HEK293 (cell line): ENCODE data around the gene TFR2.

ENCODE experiments used
- GFI1B ChIP-seq: fragments of 450-650 bp; formaldehyde crosslinking; IDR thresholded peaks from 2 replicates; pipeline ENCODE4 v1.5.1; 2016; ENCODE audit warnings: missing biosample characterization, missing genetic modification characterization
- GLIS1 ChIP-seq: fragments of 450-650 bp; formaldehyde crosslinking; IDR thresholded peaks from 2 replicates; pipeline ENCODE4 v1.5.1; 2016; ENCODE audit warnings: missing biosample characterization, missing genetic modification characterization
- HOXA7 ChIP-seq: sonication (generic); formaldehyde crosslinking; IDR thresholded peaks from 2 replicates; pipeline ENCODE4 v1.8.1; 2022; ENCODE audit warnings: missing genetic modification reagents, borderline replicate concordance
- HOXC10 ChIP-seq: sonication (generic); formaldehyde crosslinking; IDR thresholded peaks from 2 replicates; pipeline ENCODE4 v1.8.1; 2023; ENCODE audit warnings: mild to moderate bottlenecking, missing genetic modification reagents
- KLF7 ChIP-seq: fragments of 450-650 bp; formaldehyde crosslinking; IDR thresholded peaks from 2 replicates; pipeline ENCODE4 v1.5.1; 2016; ENCODE audit warnings: missing biosample characterization, missing genetic modification characterization, borderline replicate concordance
- KLF9 ChIP-seq: fragments of 450-650 bp; formaldehyde crosslinking; IDR thresholded peaks from 2 replicates; pipeline ENCODE4 v1.5.1; 2016; ENCODE audit warnings: missing biosample characterization, missing genetic modification characterization, low read depth
- OVOL3 ChIP-seq: fragments of 450-650 bp; formaldehyde crosslinking; IDR thresholded peaks from 2 replicates; pipeline ENCODE4 v1.5.1; 2016; ENCODE audit warnings: missing biosample characterization, missing genetic modification characterization
- SP7 ChIP-seq: fragments of 450-650 bp; formaldehyde crosslinking; IDR thresholded peaks from 2 replicates; pipeline ENCODE4 v1.5.1; 2016; ENCODE audit warnings: missing biosample characterization, missing genetic modification characterization
- YY2 ChIP-seq: fragments of 450-650 bp; formaldehyde crosslinking; IDR thresholded peaks from 2 replicates; pipeline ENCODE4 v1.5.1; 2016; ENCODE audit warnings: missing biosample characterization, missing genetic modification characterization
- ZFHX2 ChIP-seq: fragments of 450-650 bp; formaldehyde crosslinking; conservative IDR thresholded peaks from 2 replicates; pipeline ENCODE4 v1.5.1; 2016; ENCODE audit warnings: missing biosample characterization, missing genetic modification characterization
- ZNF155 ChIP-seq: fragments of 450-650 bp; formaldehyde crosslinking; IDR thresholded peaks from 2 replicates; pipeline ENCODE4 v1.5.1; 2016; ENCODE audit warnings: missing biosample characterization, missing genetic modification characterization
- ZNF175 ChIP-seq: fragments of 450-650 bp; formaldehyde crosslinking; IDR thresholded peaks from 2 replicates; pipeline ENCODE4 v1.5.1; 2016; ENCODE audit warnings: missing biosample characterization, missing genetic modification characterization
- ZNF221 ChIP-seq: fragments of 450-650 bp; formaldehyde crosslinking; IDR thresholded peaks from 2 replicates; pipeline ENCODE4 v1.5.1; 2017; ENCODE audit warnings: missing biosample characterization, missing genetic modification characterization, borderline replicate concordance
- ZNF335 ChIP-seq: fragments of 450-650 bp; formaldehyde crosslinking; conservative IDR thresholded peaks from 2 replicates; pipeline ENCODE4 v1.5.1; 2016; ENCODE audit warnings: missing biosample characterization, missing genetic modification characterization
- ZNF341 ChIP-seq: fragments of 450-650 bp; formaldehyde crosslinking; IDR thresholded peaks from 2 replicates; pipeline ENCODE4; 2016; ENCODE audit warnings: low read depth, missing biosample characterization, missing genetic modification characterization
- ZNF354C ChIP-seq: fragments of 450-650 bp; formaldehyde crosslinking; IDR thresholded peaks from 2 replicates; pipeline ENCODE4 v1.5.1; 2016; ENCODE audit warnings: missing biosample characterization, missing genetic modification characterization, low read depth, borderline replicate concordance
- ZNF398 ChIP-seq: fragments of 450-650 bp; formaldehyde crosslinking; IDR thresholded peaks from 2 replicates; pipeline ENCODE4 v1.5.1; 2017; ENCODE audit warnings: missing biosample characterization, missing genetic modification characterization
- ZNF426 ChIP-seq: fragments of 450-650 bp; formaldehyde crosslinking; IDR thresholded peaks from 2 replicates; pipeline ENCODE4 v1.5.1; 2017; ENCODE audit warnings: missing biosample characterization, missing genetic modification characterization, mild to moderate bottlenecking, inconsistent platforms, moderate library complexity
- ZNF521 ChIP-seq: fragments of 450-650 bp; formaldehyde crosslinking; IDR thresholded peaks from 2 replicates; pipeline ENCODE4 v1.5.1; 2017; ENCODE audit warnings: missing biosample characterization, mild to moderate bottlenecking, missing genetic modification characterization
- ZNF530 ChIP-seq: fragments of 450-650 bp; formaldehyde crosslinking; IDR thresholded peaks from 2 replicates; pipeline ENCODE4 v1.5.1; 2016; ENCODE audit warnings: low read depth, missing biosample characterization, missing genetic modification characterization
- ZNF544 ChIP-seq: fragments of 450-650 bp; formaldehyde crosslinking; IDR thresholded peaks from 2 replicates; pipeline ENCODE4 v1.5.0; 2017; ENCODE audit warnings: missing biosample characterization, missing genetic modification characterization
- ZNF561 ChIP-seq: fragments of 450-650 bp; IDR thresholded peaks from 2 replicates; pipeline ENCODE4 v1.5.1; 2018; ENCODE audit warnings: missing biosample characterization, missing genetic modification characterization, borderline replicate concordance
- ZNF626 ChIP-seq: fragments of 450-650 bp; sonication (Bioruptor Pico); formaldehyde crosslinking; IDR thresholded peaks from 2 replicates; pipeline ENCODE4 v1.5.1; 2018; ENCODE audit warnings: missing biosample characterization, missing genetic modification characterization, inconsistent platforms
- ZNF654 ChIP-seq: fragments of 450-650 bp; formaldehyde crosslinking; IDR thresholded peaks from 2 replicates; pipeline ENCODE4 v1.5.1; 2016; ENCODE audit warnings: low read depth, missing biosample characterization, missing genetic modification characterization
- ZNF658 ChIP-seq: fragments of 450-650 bp; formaldehyde crosslinking; IDR thresholded peaks from 2 replicates; pipeline ENCODE4; 2016; ENCODE audit warnings: missing biosample characterization, missing genetic modification characterization
- ZNF707 ChIP-seq: fragments of 450-650 bp; formaldehyde crosslinking; IDR thresholded peaks from 2 replicates; pipeline ENCODE4 v1.5.1; 2016; ENCODE audit warnings: missing biosample characterization, missing genetic modification characterization
- ZNF768 ChIP-seq: fragments of 450-650 bp; formaldehyde crosslinking; IDR thresholded peaks from 2 replicates; pipeline ENCODE4 v1.5.1; 2018; ENCODE audit warnings: missing biosample characterization, mild to moderate bottlenecking, missing genetic modification characterization
- ZNF785 ChIP-seq: fragments of 450-650 bp; formaldehyde crosslinking; IDR thresholded peaks from 2 replicates; pipeline ENCODE4 v1.5.1; 2016; ENCODE audit warnings: missing biosample characterization, missing genetic modification characterization
- ZNF792 ChIP-seq: fragments of 450-650 bp; formaldehyde crosslinking; IDR thresholded peaks from 2 replicates; pipeline ENCODE4 v1.5.1; 2016; ENCODE audit warnings: missing biosample characterization, missing genetic modification characterization
- ZNF830 ChIP-seq: fragments of 450-650 bp; IDR thresholded peaks from 2 replicates; pipeline ENCODE4 v1.5.0; 2018; ENCODE audit warnings: missing biosample characterization, missing genetic modification characterization, low read depth, mild to moderate bottlenecking, moderate library complexity
- ZSCAN18 ChIP-seq: fragments of 450-650 bp; formaldehyde crosslinking; IDR thresholded peaks from 2 replicates; pipeline ENCODE4 v1.5.1; 2016; ENCODE audit warnings: missing biosample characterization, missing genetic modification characterization
- TF ChIP-seq, protein P1 (sequence below): fragments of 450-650 bp; formaldehyde crosslinking; IDR thresholded peaks from 2 replicates; pipeline ENCODE4 v1.5.1; 2016; ENCODE audit warnings: missing biosample characterization, missing genetic modification characterization
- TF ChIP-seq, protein P2 (sequence below): fragments of 450-650 bp; formaldehyde crosslinking; IDR thresholded peaks from 2 replicates; pipeline ENCODE4; 2016; ENCODE audit warnings: missing biosample characterization, missing genetic modification characterization
- TF ChIP-seq, protein P3 (sequence below): fragments of 450-650 bp; formaldehyde crosslinking; IDR thresholded peaks from 2 replicates; pipeline ENCODE4 v1.5.1; 2016; ENCODE audit warnings: missing biosample characterization, missing genetic modification characterization

TFR2 gene

DNA sequence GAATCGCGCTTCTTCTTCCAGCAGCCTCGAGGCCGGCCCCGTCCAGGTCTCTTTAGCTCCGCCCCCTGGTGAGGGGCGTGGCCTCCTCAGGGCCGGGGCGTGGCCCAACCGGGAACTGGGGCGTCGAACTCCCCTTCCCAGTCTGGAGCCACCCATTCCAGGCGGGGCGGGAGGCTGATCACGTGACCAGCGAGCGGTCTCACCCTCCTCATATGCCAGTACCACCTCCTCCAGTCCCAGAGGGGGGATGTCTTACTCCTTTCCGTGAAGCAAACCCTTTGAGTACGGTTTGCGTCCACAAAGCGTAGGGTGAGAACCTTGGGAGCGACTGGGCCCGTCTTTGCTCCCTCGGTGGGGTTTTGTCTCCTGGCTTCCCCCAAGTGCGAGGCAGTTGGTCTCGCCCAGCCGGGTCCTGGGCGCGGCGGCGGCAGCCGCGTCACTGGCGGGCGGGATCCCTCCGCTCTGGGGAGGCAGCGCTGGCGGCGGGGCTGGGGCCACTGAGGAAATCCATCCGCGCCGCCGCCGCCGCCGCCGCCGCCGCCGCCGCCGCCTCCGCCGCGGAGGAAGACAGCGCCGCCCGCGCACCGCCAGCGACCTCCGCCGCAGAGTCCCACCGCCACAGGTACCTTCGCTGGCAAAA is 32.1 kb upstream of the TFR2 start, which contains the start of gene GNB2 (continued):
- TF ChIP-seq ZNF654 (tag by site-specific recombination): no peak
- no peak for TF ChIP-seq ZNF544 (tag by site-specific recombination)
- TF ChIP-seq, protein P1, sequence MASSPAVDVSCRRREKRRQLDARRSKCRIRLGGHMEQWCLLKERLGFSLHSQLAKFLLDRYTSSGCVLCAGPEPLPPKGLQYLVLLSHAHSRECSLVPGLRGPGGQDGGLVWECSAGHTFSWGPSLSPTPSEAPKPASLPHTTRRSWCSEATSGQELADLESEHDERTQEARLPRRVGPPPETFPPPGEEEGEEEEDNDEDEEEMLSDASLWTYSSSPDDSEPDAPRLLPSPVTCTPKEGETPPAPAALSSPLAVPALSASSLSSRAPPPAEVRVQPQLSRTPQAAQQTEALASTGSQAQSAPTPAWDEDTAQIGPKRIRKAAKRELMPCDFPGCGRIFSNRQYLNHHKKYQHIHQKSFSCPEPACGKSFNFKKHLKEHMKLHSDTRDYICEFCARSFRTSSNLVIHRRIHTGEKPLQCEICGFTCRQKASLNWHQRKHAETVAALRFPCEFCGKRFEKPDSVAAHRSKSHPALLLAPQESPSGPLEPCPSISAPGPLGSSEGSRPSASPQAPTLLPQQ (tag by site-specific recombination): peak; percentile 96
- TF ChIP-seq ZNF530 (tag by site-specific recombination): no peak
- TF ChIP-seq SP7: peak; percentile 95
- TF ChIP-seq ZNF658 (tag by site-specific recombination): no peak
- no peak for TF ChIP-seq ZNF175 (tag by site-specific recombination)
- peak; percentile 98 for TF ChIP-seq ZNF335 (tag by site-specific recombination)
- peak; percentile 73; the same call in 1 of the 2 replicates for TF ChIP-seq YY2
- TF ChIP-seq, protein P2, sequence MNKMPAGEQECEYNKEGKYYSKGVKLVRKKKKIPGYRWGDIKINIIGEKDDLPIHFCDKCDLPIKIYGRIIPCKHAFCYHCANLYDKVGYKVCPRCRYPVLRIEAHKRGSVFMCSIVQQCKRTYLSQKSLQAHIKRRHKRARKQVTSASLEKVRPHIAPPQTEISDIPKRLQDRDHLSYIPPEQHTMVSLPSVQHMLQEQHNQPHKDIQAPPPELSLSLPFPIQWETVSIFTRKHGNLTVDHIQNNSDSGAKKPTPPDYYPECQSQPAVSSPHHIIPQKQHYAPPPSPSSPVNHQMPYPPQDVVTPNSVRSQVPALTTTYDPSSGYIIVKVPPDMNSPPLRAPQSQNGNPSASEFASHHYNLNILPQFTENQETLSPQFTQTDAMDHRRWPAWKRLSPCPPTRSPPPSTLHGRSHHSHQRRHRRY: no peak
- no peak for TF ChIP-seq HOXA7 (CRISPR knock-in tag)
- peak; percentile 99; the same call in 1 of the 2 replicates for TF ChIP-seq ZNF561 (tag by site-specific recombination)
- no peak for TF ChIP-seq ZNF626 (tag by site-specific recombination)
- TF ChIP-seq GFI1B: peak; percentile 79; the same call in 1 of the 2 replicates
- TF ChIP-seq ZNF341 (tag by site-specific recombination): peak; percentile 25; the same call in 1 of the 2 replicates
- TF ChIP-seq ZFHX2 (tag by site-specific recombination): peak; percentile 33; the same call in 1 of the 2 replicates
- TF ChIP-seq OVOL3 (tag by site-specific recombination): peak; percentile 74; the same call in 1 of the 2 replicates
- TF ChIP-seq KLF7 (tag by site-specific recombination): peak; percentile 97
- TF ChIP-seq, protein P3, sequence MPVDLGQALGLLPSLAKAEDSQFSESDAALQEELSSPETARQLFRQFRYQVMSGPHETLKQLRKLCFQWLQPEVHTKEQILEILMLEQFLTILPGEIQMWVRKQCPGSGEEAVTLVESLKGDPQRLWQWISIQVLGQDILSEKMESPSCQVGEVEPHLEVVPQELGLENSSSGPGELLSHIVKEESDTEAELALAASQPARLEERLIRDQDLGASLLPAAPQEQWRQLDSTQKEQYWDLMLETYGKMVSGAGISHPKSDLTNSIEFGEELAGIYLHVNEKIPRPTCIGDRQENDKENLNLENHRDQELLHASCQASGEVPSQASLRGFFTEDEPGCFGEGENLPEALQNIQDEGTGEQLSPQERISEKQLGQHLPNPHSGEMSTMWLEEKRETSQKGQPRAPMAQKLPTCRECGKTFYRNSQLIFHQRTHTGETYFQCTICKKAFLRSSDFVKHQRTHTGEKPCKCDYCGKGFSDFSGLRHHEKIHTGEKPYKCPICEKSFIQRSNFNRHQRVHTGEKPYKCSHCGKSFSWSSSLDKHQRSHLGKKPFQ: peak; percentile 83; the same call in 1 of the 2 replicates
- TF ChIP-seq ZNF426 (tag by site-specific recombination): no peak
- no peak for TF ChIP-seq HOXC10
- TF ChIP-seq ZNF521: no peak
- no peak for TF ChIP-seq ZNF155 (tag by site-specific recombination)
- no peak for TF ChIP-seq ZNF768 (tag by site-specific recombination)
- TF ChIP-seq ZNF830 (tag by site-specific recombination): no peak
- TF ChIP-seq ZNF398: peak; percentile 61
- TF ChIP-seq ZNF707 (tag by site-specific recombination): no peak; the same call in 1 of the 2 replicates
- peak; percentile 94 for TF ChIP-seq ZSCAN18 (tag by site-specific recombination)
- peak; percentile 72 for TF ChIP-seq GLIS1 (tag by site-specific recombination)
- TF ChIP-seq ZNF221: peak; percentile 55; the same call in 1 of the 2 replicates
- peak; percentile 94 for TF ChIP-seq KLF9 (tag by site-specific recombination)
- TF ChIP-seq ZNF354C (tag by site-specific recombination): no peak
- TF ChIP-seq ZNF785 (tag by site-specific recombination): peak; percentile 68; the same call in 1 of the 2 replicates
- no peak; the same call in 1 of the 2 replicates for TF ChIP-seq ZNF792
